ENCODE data around the gene FERMT1.

DNA sequence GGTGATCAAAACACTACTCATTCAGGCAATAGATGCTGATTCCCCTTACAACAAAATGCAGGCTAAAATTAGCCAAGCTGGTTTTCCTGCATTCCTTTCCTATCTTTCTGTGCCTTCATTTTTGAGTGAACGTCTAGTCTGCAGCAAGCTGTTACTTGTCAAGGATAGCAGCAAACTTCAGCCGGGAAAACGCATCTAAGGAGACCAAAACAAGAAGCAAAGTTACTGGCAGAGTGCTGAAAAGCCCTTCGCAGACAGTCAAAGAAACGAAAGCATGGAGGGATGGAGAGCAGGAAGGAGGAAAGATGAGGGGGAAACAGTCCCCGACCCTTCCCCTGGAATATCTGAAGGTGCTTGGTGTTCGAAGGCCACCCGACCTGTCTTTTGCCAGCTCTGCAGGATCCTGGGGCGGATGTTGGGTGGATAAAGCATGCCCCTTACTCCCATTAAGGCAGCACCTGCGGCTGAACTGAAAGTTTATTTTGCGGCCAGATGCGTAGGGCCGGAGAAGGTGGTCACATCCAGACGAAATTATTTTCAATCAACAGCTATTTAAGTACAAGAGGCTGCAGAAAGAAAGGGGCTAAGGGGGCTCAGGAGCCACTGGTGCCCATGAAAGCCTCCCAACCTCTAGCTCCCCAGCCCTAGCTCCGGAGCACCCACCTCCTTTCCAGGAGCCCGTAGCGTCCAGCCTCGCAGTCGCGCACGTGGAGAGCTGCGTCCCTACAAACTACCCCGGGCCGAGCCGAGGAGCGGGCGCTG lies 538 bp downstream of the FERMT1 start:
- TF ChIP-seq ZNF274 (IDR thresholded peaks at IDR 0.05; ENCODE audit: low read depth, low read length): no peak
- TF ChIP-seq SUZ12 (IDR thresholded peaks at IDR 0.05; ENCODE audit: extremely low read depth, insufficient read depth, insufficient read length): no peak
- TF ChIP-seq YY1 (IDR thresholded peaks at IDR 0.05; ENCODE audit: insufficient read depth, insufficient read length): no peak
